Body of pancreas (tissue), 4 donors: ENCODE data around the gene DEFB123.
"Not testable (repeated sequence)": the region's sequence is repeated elsewhere in the genome, so short reads cannot be mapped to it uniquely, and the experiment has no call there.

Source experiments
- POLR2A ChIP-seq, 3 donors: fragments of 450-650 bp; IDR thresholded peaks; one replicate each; pipeline ENCODE4 v1.6.1; 2016; ENCODE audit warnings: antibody characterized with exemption in 3 of 3, mild to moderate bottlenecking in 2 of 3
- TF ChIP-seq, protein P1 (sequence below), 7 experiments: fragments of 450-650 bp in 4 of 7; fragments of 200-600 bp in 3 of 7; sonication (generic) in 3 of 7; IDR thresholded peaks; one replicate each; pipeline ENCODE4 v1.5.1; 2016 to 2019; ENCODE audit warnings: antibody characterized with exemption in 7 of 7

DNA sequence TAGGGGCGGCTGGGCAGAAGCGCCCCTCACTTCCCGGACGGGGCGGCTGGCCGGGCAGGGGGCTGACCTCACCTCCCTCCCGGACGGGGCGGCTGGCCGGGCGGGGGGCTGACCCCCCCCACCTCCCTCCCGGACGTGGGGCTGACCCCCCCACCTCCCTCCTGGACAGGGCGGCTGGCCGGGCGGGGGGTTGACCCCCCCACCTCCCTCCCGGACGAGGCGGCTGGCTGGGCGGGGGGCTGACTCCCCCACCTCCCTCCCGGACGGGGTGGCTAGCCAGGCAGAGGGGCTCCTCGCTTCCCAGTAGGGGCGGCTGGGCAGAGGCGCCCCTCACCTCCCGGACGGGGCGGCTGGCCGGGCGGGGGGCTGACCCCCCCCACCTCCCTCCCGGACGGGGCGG, 30.5 kb downstream of the DEFB123 start:
- TF ChIP-seq, protein P1, sequence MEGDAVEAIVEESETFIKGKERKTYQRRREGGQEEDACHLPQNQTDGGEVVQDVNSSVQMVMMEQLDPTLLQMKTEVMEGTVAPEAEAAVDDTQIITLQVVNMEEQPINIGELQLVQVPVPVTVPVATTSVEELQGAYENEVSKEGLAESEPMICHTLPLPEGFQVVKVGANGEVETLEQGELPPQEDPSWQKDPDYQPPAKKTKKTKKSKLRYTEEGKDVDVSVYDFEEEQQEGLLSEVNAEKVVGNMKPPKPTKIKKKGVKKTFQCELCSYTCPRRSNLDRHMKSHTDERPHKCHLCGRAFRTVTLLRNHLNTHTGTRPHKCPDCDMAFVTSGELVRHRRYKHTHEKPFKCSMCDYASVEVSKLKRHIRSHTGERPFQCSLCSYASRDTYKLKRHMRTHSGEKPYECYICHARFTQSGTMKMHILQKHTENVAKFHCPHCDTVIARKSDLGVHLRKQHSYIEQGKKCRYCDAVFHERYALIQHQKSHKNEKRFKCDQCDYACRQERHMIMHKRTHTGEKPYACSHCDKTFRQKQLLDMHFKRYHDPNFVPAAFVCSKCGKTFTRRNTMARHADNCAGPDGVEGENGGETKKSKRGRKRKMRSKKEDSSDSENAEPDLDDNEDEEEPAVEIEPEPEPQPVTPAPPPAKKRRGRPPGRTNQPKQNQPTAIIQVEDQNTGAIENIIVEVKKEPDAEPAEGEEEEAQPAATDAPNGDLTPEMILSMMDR (IDR thresholded peaks at IDR 0.05), result not testable (repeated sequence)
- TF ChIP-seq POLR2A (IDR thresholded peaks at IDR 0.05), result not testable (repeated sequence)
